K562 (cell line): Measurements from ENCODE around the gene SMG6. TPM values are rescaled to one million over a fixed set of nuclear protein-coding genes. Genes with fewer than 3 reads are reported as not detected.

Experiments
- ATAC-seq: fragments of 200-7000 bp; cut with Tn5 transposase; 3 replicates; pipeline ENCODE4 v1.9.1; 2020; ENCODE audit warnings: moderate library complexity
- BruUV-seq: library from RNA; stranded (reverse); fragments of 400-500 nt; replicated peaks from 2 replicates; lab custom pipeline; 2021; lab: Mats Ljungman, UMichigan
- CTCF ChIA-PET: fragments of 300-600 bp; formaldehyde crosslinking; extraction: SDS; loops from one replicate; lab custom pipeline; 2021; ENCODE audit warnings: low intra/inter-chr PET ratio; lab: Yijun Ruan, JAX
- POLR2A ChIA-PET: fragments of 300-600, 350-650 bp; sonication (Branson Sonifier 250); formaldehyde crosslinking; extraction: SDS; loops from one replicate; lab custom pipeline; 2021; ENCODE audit warnings: antibody characterized with exemption, inconsistent platforms; lab: Yijun Ruan, JAX
- DNase-seq, 4 experiments: peaks; one replicate each; pipeline versions ENCODE4 v3.0.0 to v3.0.0-alpha.2; 2011 to 2018; ENCODE audit warnings: low spot score in 3 of 4, mixed read lengths in 3 of 4; ENCODE audit errors: extremely low read depth in 1 of 4
- FAIRE-seq: peaks from 2 replicates; lab custom pipeline; 2011; peaks lifted over from hg19 to GRCh38; lab: Jason Lieb, UNC
- H2AFZ ChIP-seq: 2 replicates; pipeline ENCODE4 v1.6.0; 2011; ENCODE audit warnings: low read depth, low read length, control low read depth, inconsistent platforms
- H3K27ac ChIP-seq: fragments of 200-600 bp; 3 replicates; pipeline ENCODE4 v1.8.0; 2011; ENCODE audit warnings: low read depth, mild to moderate bottlenecking, control low read depth, inconsistent platforms, low read length, moderate library complexity, mixed read lengths; ENCODE audit errors: extremely low read depth
- H3K27me3 ChIP-seq, 2 experiments: fragments of 300-600 bp in 1 of 2; 2 replicates in 1 of 2; 3 replicates in 1 of 2; pipeline versions ENCODE4 v1.6.0 to v1.8.0; 2011; ENCODE audit warnings: inconsistent platforms in 2 of 2, low read length in 2 of 2, mild to moderate bottlenecking in 1 of 2, mixed read lengths in 1 of 2, moderate library complexity in 1 of 2; ENCODE audit not compliant: control insufficient read depth in 2 of 2, insufficient read depth in 2 of 2
- H3K36me3 ChIP-seq: fragments of 300-600 bp; 3 replicates; pipeline ENCODE4 v1.8.0; 2011; ENCODE audit warnings: mild to moderate bottlenecking, low read length, inconsistent platforms; ENCODE audit not compliant: control insufficient read depth, insufficient read depth
- H3K4me1 ChIP-seq, 2 experiments: fragments of 200-600 bp in 1 of 2; replicated peaks in 1 of 2; 2 replicates in 1 of 2; 3 replicates in 1 of 2; pipeline versions ENCODE4 v1.5.1 to v1.8.0; 2011; ENCODE audit warnings: inconsistent platforms in 2 of 2, low read length in 2 of 2, mild to moderate bottlenecking in 1 of 2, mixed read lengths in 1 of 2, moderate library complexity in 1 of 2; ENCODE audit not compliant: control insufficient read depth in 2 of 2, insufficient read depth in 2 of 2
- H3K4me2 ChIP-seq: 2 replicates; pipeline ENCODE4 v1.6.1; 2011; ENCODE audit warnings: low read length, control low read depth, inconsistent platforms, mixed read lengths; ENCODE audit not compliant: insufficient read depth
- H3K4me3 ChIP-seq: fragments of 200-600 bp; sonication (generic), shearing (Covaris generic); 2 replicates; pipeline ENCODE4 v1.5.1; 2016; ENCODE audit warnings: control low read depth, inconsistent platforms
- H3K79me2 ChIP-seq: fragments of 200-600 bp; 3 replicates; pipeline ENCODE4 v1.8.0; 2011; ENCODE audit warnings: low read length, inconsistent platforms; ENCODE audit not compliant: control insufficient read depth, insufficient read depth
- H3K9ac ChIP-seq, 2 experiments: 2 replicates each; pipeline versions ENCODE4 v1.6.0 to v1.6.1; 2011; ENCODE audit warnings: low read depth in 2 of 2, low read length in 2 of 2, control low read depth in 1 of 2, inconsistent platforms in 1 of 2, mild to moderate bottlenecking in 1 of 2, mixed read lengths in 1 of 2; ENCODE audit not compliant: insufficient read depth in 1 of 2
- H3K9me1 ChIP-seq: one replicate; pipeline ENCODE4 v1.6.0; 2011; ENCODE audit warnings: inconsistent platforms, mild to moderate bottlenecking, low read length, moderate library complexity; ENCODE audit not compliant: control insufficient read depth, insufficient read depth
- H3K9me3 ChIP-seq: replicated peaks from 2 replicates; pipeline ENCODE4 v1.5.1; 2011; ENCODE audit warnings: low read depth, low read length, inconsistent platforms; ENCODE audit not compliant: control insufficient read depth, insufficient read depth
- H4K20me1 ChIP-seq: replicated peaks from 2 replicates; pipeline ENCODE4 v1.6.1; 2011; ENCODE audit warnings: low read length, inconsistent platforms, mixed read lengths; ENCODE audit not compliant: control insufficient read depth, insufficient read depth
- ARID1B ChIP-seq: fragments of 450-650 bp; IDR thresholded peaks from 2 replicates; pipeline ENCODE4 v1.6.1; 2016; ENCODE audit warnings: antibody characterized with exemption, mild to moderate bottlenecking, inconsistent platforms
- DIDO1 ChIP-seq: fragments of 450-650 bp; IDR thresholded peaks from 2 replicates; pipeline ENCODE4 v1.6.1; 2016; ENCODE audit warnings: low read depth, missing biosample characterization, missing genetic modification characterization
- ELK3 ChIP-seq: fragments of 450-650 bp; formaldehyde crosslinking; IDR thresholded peaks from 2 replicates; pipeline ENCODE4 v1.4.0; 2020; ENCODE audit warnings: mild to moderate bottlenecking
- FOSL1 ChIP-seq: fragments of 200-800 bp; sonication (Bioruptor generic); conservative IDR thresholded peaks from 2 replicates; pipeline ENCODE4 v1.6.1; 2016; ENCODE audit warnings: missing genetic modification characterization, missing compliant biosample characterization
- HDAC8 ChIP-seq: fragments of 450-650 bp; IDR thresholded peaks from 2 replicates; pipeline ENCODE4 v1.6.1; 2016; ENCODE audit warnings: mild to moderate bottlenecking, missing genetic modification characterization, moderate library complexity, missing compliant biosample characterization
- MCM5 ChIP-seq: fragments of 450-650 bp; IDR thresholded peaks from 2 replicates; pipeline ENCODE4 v1.6.1; 2016; ENCODE audit warnings: low read depth
- MEIS2 ChIP-seq: fragments of 450-650 bp; IDR thresholded peaks from 2 replicates; pipeline ENCODE4 v1.6.1; 2014; ENCODE audit warnings: mild to moderate bottlenecking; ENCODE audit not compliant: partially characterized antibody
- NR3C1 ChIP-seq: sonication (generic); formaldehyde crosslinking; IDR thresholded peaks from 2 replicates; pipeline ENCODE4 v1.8.1; 2022; ENCODE audit warnings: missing genetic modification reagents
- NRF1 ChIP-seq, 2 experiments: fragments of 450-650 bp; IDR thresholded peaks in 1 of 2; conservative IDR thresholded peaks in 1 of 2; 2 replicates each; pipeline ENCODE4 v1.6.1; 2014; ENCODE audit warnings: mild to moderate bottlenecking in 2 of 2
- PCBP1 ChIP-seq: fragments of 200-400 bp; formaldehyde crosslinking; IDR thresholded peaks from 2 replicates; pipeline ENCODE4 v1.6.1; 2018; ENCODE audit warnings: mild to moderate bottlenecking, low read depth, low read length; ENCODE audit not compliant: poor library complexity, severe bottlenecking
- PTBP1 ChIP-seq: fragments of 200-400 bp; formaldehyde crosslinking; IDR thresholded peaks from 2 replicates; pipeline ENCODE4 v1.6.1; 2017; ENCODE audit warnings: low read depth, low read length
- PTTG1 ChIP-seq: fragments of 450-650 bp; IDR thresholded peaks from 2 replicates; pipeline ENCODE4 v1.6.1; 2016; ENCODE audit warnings: low read depth, mild to moderate bottlenecking, missing genetic modification characterization, missing compliant biosample characterization
- RFX7 ChIP-seq: fragments of 250-450 bp; sonication (Bioruptor Pico); IDR thresholded peaks from 2 replicates; pipeline ENCODE4 v1.5.1; 2021; ENCODE audit warnings: mild to moderate bottlenecking
- SNAPC5 ChIP-seq: fragments of 250-450 bp; sonication (Bioruptor Pico); IDR thresholded peaks from 2 replicates; pipeline ENCODE4 v1.8.0; 2021; ENCODE audit warnings: moderate library complexity, mild to moderate bottlenecking, inconsistent platforms
- WGBS: fragments of 100-300 bp; shearing (Covaris generic); methylation state at CpG from one replicate; pipeline ENCODE4 v1.1.6; 2016; ENCODE audit warnings: low coverage, mixed read lengths; ENCODE audit not compliant: insufficient coverage; ENCODE audit errors: missing lambda C conversion rate; 5-methylcytosine and 5-hydroxymethylcytosine counted together
- in situ Hi-C: fragments of 300-500 bp; cut with MboI; formaldehyde crosslinking; loops from 4 replicates; pipeline ENCODE4 v1.15.0; 2018; ENCODE audit warnings: inconsistent platforms, mixed read lengths
- intact Hi-C: fragments of 100-400 bp; cut with micrococcal nuclease; formaldehyde crosslinking; loops from 2 replicates; pipeline ENCODE4 v1.14.2; 2022
- polyA plus RNA-seq, 8 experiments: library from polyadenylated mRNA; depleted of rRNA in 4 of 8; stranded (reverse) in 5 of 8; unstranded in 3 of 8; fragments of >200 nt; fragmentation: Nextera tagmentation in 2 of 8; fragmentation: Illumina TruSeq in 1 of 8; extraction: Ambion mirVana in 2 of 8; extraction: Trizol in 1 of 8; gene quantifications; 2 replicates each; pipeline versions ENCODE4 v1.2.1 to v1.2.3, GENCODE V29; 2011 to 2014; ENCODE audit warnings: inconsistent platforms in 1 of 8, missing spikeins in 1 of 8
- total RNA-seq, 7 experiments: library from RNA; depleted of rRNA in 6 of 7; stranded (reverse); fragments of >200 nt in 6 of 7; fragmentation: Illumina TruSeq in 2 of 7; extraction: Trizol in 2 of 7; gene quantifications; 2 replicates each; pipeline versions ENCODE4 v1.2.1 to v1.2.3, GENCODE V29; 2011 to 2021; ENCODE audit warnings: low replicate concordance in 1 of 7

Gene SMG6
- total and polyA plus RNA-seq, 9 of the 15 experiments (the other 6 are each of a cell fraction or from before 2014, with no cell fraction given), result 0.44 to 13.9 (median 6.0) TPM

- 0 out of 4 replicates have a peak overlapping the region, but pooled peaks of 1 of the 2 experiments have one; percentile 17 for H3K9ac ChIP-seq
- FAIRE-seq, result no peak
- H3K27ac ChIP-seq, result no peak overlapping the region
- peaks cover 8% of the 10 kb centered on the region; the same call in 1 of the 2 replicates for H4K20me1 ChIP-seq
- no peaks in the 10 kb centered on the region for H3K79me2 ChIP-seq
- 0% methylated on average over 22 of the region's 24 CpGs for WGBS
- in situ Hi-C loops, result no loop called here
- DNase-seq, result no peak
- H3K9me1 ChIP-seq, result no peaks in the 10 kb centered on the region
- ATAC-seq, result no peak
- intact Hi-C loops, result no loop called here
- peaks cover 0 to 11% of the 10 kb centered on the region in 2 experiments; a peak in 2 of 5 replicates for H3K4me1 ChIP-seq
- ChIA-PET CTCF (no interaction called here), POLR2A (interaction anchor here (0.6 to 1.2 kb wide), 3 partner anchors 10 to 137 kb away, joined by 3 to 4 read pairs (median 3); no protein-coding TSS in a partner anchor)
- no peak overlapping the region for H3K4me3 ChIP-seq
- H3K27me3 ChIP-seq, result peaks cover 31 to 79% of the 10 kb centered on the region in 2 experiments
- no peaks in the 10 kb centered on the region for H3K9me3 ChIP-seq
- no TSS peak for BruUV-seq
- TF ChIP-seq HDAC8, result no peak
- peak; percentile 38 to 54; a peak in 3 of 4 replicates for TF ChIP-seq NRF1 (conservative IDR thresholded peaks at IDR 0.05 in 1 of 2, IDR thresholded peaks at IDR 0.05 in 1 of 2)
- H2AFZ ChIP-seq, result no peak overlapping the region
- no peaks in the 10 kb centered on the region for H3K36me3 ChIP-seq
- no peak overlapping the region for H3K4me2 ChIP-seq
These were observed 284.7 kb downstream of the SMG6 start for GRCh38 chr17:2018716-2019510.

- CTCF ChIA-PET, result no interaction called here
- no peak for FAIRE-seq
- in situ Hi-C loops, result no loop called here
These were observed 286.2 kb downstream of the SMG6 start for GRCh38 chr17:2017274-2017941.

More at GRCh38 chr17:2017274-2017941, 286.2 kb downstream of the SMG6 start:
- ATAC-seq, result no peak
- no peak overlapping the region for H3K9ac ChIP-seq
- POLR2A ChIA-PET, result no interaction called here
- H3K9me1 ChIP-seq, result no peaks in the 10 kb centered on the region
- no peak overlapping the region for H3K27ac ChIP-seq
- peaks cover 8% of the 10 kb centered on the region; the same call in 1 of the 2 replicates for H4K20me1 ChIP-seq
- DNase-seq, result no peak
- H3K79me2 ChIP-seq, result no peaks in the 10 kb centered on the region
- no peak overlapping the region for H3K4me2 ChIP-seq
- intact Hi-C loops, result no loop called here
- no peaks in the 10 kb centered on the region for H3K9me3 ChIP-seq
- no peak overlapping the region for H2AFZ ChIP-seq
- 3% methylated on average over 15 of the region's 19 CpGs for WGBS
- no TSS peak for BruUV-seq
- no peak overlapping the region for H3K4me3 ChIP-seq
- H3K36me3 ChIP-seq, result no peaks in the 10 kb centered on the region
- H3K4me1 ChIP-seq, result peaks cover 0 to 7% of the 10 kb centered on the region in 2 experiments; a peak in 2 of 5 replicates
- peaks cover 31 to 82% of the 10 kb centered on the region in 2 experiments for H3K27me3 ChIP-seq
- TF ChIP-seq RFX7, result no peak
- no peak for TF ChIP-seq PTBP1
- no peak for TF ChIP-seq PCBP1
- no peak for TF ChIP-seq NR3C1 (CRISPR knock-in tag)
- no peak for TF ChIP-seq DIDO1 (tag)
- no peak for TF ChIP-seq ARID1B
- no peak for TF ChIP-seq MEIS2
- no peak for TF ChIP-seq FOSL1 (tag)
- TF ChIP-seq SNAPC5 (CRISPR knock-in tag), result no peak
- no peak for TF ChIP-seq PTTG1
- no peak for TF ChIP-seq ELK3 (CRISPR knock-in tag)
- TF ChIP-seq MCM5, result no peak
